PFSK-1 (cell line): ENCODE measurements around the gene RPRD2.

Experiments used
- FOXP2 ChIP-seq: optimal IDR thresholded peaks from 2 replicates; pipeline ENCODE3; 2011; ENCODE audit warnings: borderline replicate concordance, control low read depth, inconsistent platforms; ENCODE audit not compliant: insufficient read depth; ENCODE audit errors: extremely low read length, extremely low read depth
- POLR2AphosphoS5 ChIP-seq: IDR thresholded peaks from 2 replicates; pipeline ENCODE4 v1.6.1; 2012; ENCODE audit warnings: low read depth, mild to moderate bottlenecking, control low read depth, low read length, moderate library complexity
- REST ChIP-seq, 2 experiments: IDR thresholded peaks; 2 replicates each; pipeline versions ENCODE4 v1.6.1 to v1.8.0; 2011 to 2012; ENCODE audit warnings: low read depth in 2 of 2, low read length in 2 of 2, control low read depth in 1 of 2, inconsistent platforms in 1 of 2, mild to moderate bottlenecking in 1 of 2, moderate library complexity in 1 of 2; ENCODE audit not compliant: insufficient read depth in 1 of 2
- SIN3A ChIP-seq: IDR thresholded peaks from 2 replicates; pipeline ENCODE4 v1.6.1; 2012; ENCODE audit warnings: mild to moderate bottlenecking, low read length, moderate library complexity, borderline replicate concordance; ENCODE audit not compliant: insufficient read depth
- TAF1 ChIP-seq: IDR thresholded peaks from 2 replicates; pipeline ENCODE4 v1.6.1; 2012; ENCODE audit warnings: low read length, control low read depth, borderline replicate concordance; ENCODE audit not compliant: insufficient read depth

- TF ChIP-seq SIN3A (no peak), REST (IDR thresholded peaks at IDR 0.05; ENCODE audit: insufficient read depth in 1 of 2, low read depth in 2 of 2, low read length in 2 of 2) (no peak), TAF1 (no peak), POLR2AphosphoS5 (no peak), FOXP2 (no peak)
Measured at GRCh38 chr1:150332651-150333290, 31.2 kb upstream of the RPRD2 start.
